Measurements from ENCODE around the gene GULP1. TPM values are rescaled to one million over a fixed set of nuclear protein-coding genes. Genes with fewer than 3 reads are reported as not detected.

GULP1 gene
- total RNA-seq, 2 donors from 2014 or later = 15.3 to 26.5 TPM

- Histone ChIP-seq H3K27ac (ENCODE audit: low read depth, low read length) (no peak overlapping the region), H3K4me1 (ENCODE audit: control insufficient read depth, insufficient read depth, low read length) (no peaks in the 10 kb centered on the region), H3K9me3 (ENCODE audit: control insufficient read depth, low read length) (peaks cover 26% of the 10 kb centered on the region), H3K9ac (ENCODE audit: extremely low read depth, low read length, poor library complexity, severe bottlenecking) (no peak overlapping the region), H3K36me3 (ENCODE audit: control insufficient read depth, insufficient read depth, low read length) (no peaks in the 10 kb centered on the region), H3K27me3 (ENCODE audit: control insufficient read depth, insufficient read depth, low read length, poor library complexity, severe bottlenecking) (no peaks in the 10 kb centered on the region), H3K4me3 (ENCODE audit: low read length) (no peak overlapping the region)
- peaks cover 10% of the 10 kb centered on the region for H3K9me3 Mint-ChIP-seq
- H3K36me3 Mint-ChIP-seq (ENCODE audit: low read depth) = peaks cover 6% of the 10 kb centered on the region
- H3K27me3 Mint-ChIP-seq (ENCODE audit: insufficient read depth) = no peaks in the 10 kb centered on the region
- H3K27ac Mint-ChIP-seq = no peak overlapping the region
- H3K4me3 Mint-ChIP-seq = no peak overlapping the region
- TF ChIP-seq, protein P1, sequence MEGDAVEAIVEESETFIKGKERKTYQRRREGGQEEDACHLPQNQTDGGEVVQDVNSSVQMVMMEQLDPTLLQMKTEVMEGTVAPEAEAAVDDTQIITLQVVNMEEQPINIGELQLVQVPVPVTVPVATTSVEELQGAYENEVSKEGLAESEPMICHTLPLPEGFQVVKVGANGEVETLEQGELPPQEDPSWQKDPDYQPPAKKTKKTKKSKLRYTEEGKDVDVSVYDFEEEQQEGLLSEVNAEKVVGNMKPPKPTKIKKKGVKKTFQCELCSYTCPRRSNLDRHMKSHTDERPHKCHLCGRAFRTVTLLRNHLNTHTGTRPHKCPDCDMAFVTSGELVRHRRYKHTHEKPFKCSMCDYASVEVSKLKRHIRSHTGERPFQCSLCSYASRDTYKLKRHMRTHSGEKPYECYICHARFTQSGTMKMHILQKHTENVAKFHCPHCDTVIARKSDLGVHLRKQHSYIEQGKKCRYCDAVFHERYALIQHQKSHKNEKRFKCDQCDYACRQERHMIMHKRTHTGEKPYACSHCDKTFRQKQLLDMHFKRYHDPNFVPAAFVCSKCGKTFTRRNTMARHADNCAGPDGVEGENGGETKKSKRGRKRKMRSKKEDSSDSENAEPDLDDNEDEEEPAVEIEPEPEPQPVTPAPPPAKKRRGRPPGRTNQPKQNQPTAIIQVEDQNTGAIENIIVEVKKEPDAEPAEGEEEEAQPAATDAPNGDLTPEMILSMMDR (conservative IDR thresholded peaks at IDR 0.05) = no peak
- H3K4me1 Mint-ChIP-seq = peaks cover 17% of the 10 kb centered on the region
- no peak for DNase-seq
Measured at GRCh38 chr2:188391354-188391753, 99.7 kb downstream of the GULP1 start.

- H3K27ac ChIP-seq (ENCODE audit: low read depth, low read length) = no peak overlapping the region
- Mint-ChIP-seq H3K27me3 (ENCODE audit: insufficient read depth) (no peaks in the 10 kb centered on the region), H3K4me1 (peaks cover 24% of the 10 kb centered on the region), H3K4me3 (no peak overlapping the region), H3K27ac (no peak overlapping the region), H3K36me3 (ENCODE audit: low read depth) (peaks cover 6% of the 10 kb centered on the region), H3K9me3 (peaks cover 10% of the 10 kb centered on the region)
- H3K4me3 ChIP-seq (ENCODE audit: low read length) = no peak overlapping the region
- no peaks in the 10 kb centered on the region for H3K4me1 ChIP-seq (ENCODE audit: control insufficient read depth, insufficient read depth, low read length)
- TF ChIP-seq, protein P1 (conservative IDR thresholded peaks at IDR 0.05) = no peak
- no peaks in the 10 kb centered on the region for H3K36me3 ChIP-seq (ENCODE audit: control insufficient read depth, insufficient read depth, low read length)
- DNase-seq = no peak
- H3K9me3 ChIP-seq (ENCODE audit: control insufficient read depth, low read length) = peaks cover 26% of the 10 kb centered on the region
- WGBS, 2 experiments (ENCODE audit: insufficient coverage in 1 of 2, insufficient read length in 1 of 2) = 92 to 96% methylated on average over 3 to 4 of the region's 4 CpGs
- H3K27me3 ChIP-seq (ENCODE audit: control insufficient read depth, insufficient read depth, low read length, poor library complexity, severe bottlenecking) = no peaks in the 10 kb centered on the region
- H3K9ac ChIP-seq (ENCODE audit: extremely low read depth, low read length, poor library complexity, severe bottlenecking) = no peak overlapping the region
Measured at GRCh38 chr2:188394931-188395472, 103.3 kb downstream of the GULP1 start.

GRCh38 chr2:188395903-188396689, 104.4 kb downstream of the GULP1 start:
- 92 to 95% methylated on average over 7 to 10 of the region's 10 CpGs for WGBS, 2 experiments (ENCODE audit: insufficient coverage in 1 of 2, insufficient read length in 1 of 2)
- H3K27ac Mint-ChIP-seq = no peak overlapping the region
- H3K9me3 ChIP-seq (ENCODE audit: control insufficient read depth, low read length) = peaks cover 17% of the 10 kb centered on the region

More at GRCh38 chr2:188395903-188396689, 104.4 kb downstream of the GULP1 start:
- Histone ChIP-seq H3K9ac (ENCODE audit: extremely low read depth, low read length, poor library complexity, severe bottlenecking) (no peak overlapping the region), H3K27ac (ENCODE audit: low read depth, low read length) (no peak overlapping the region), H3K27me3 (ENCODE audit: control insufficient read depth, insufficient read depth, low read length, poor library complexity, severe bottlenecking) (no peaks in the 10 kb centered on the region), H3K4me3 (ENCODE audit: low read length) (no peak overlapping the region), H3K36me3 (ENCODE audit: control insufficient read depth, insufficient read depth, low read length) (no peaks in the 10 kb centered on the region), H3K4me1 (ENCODE audit: control insufficient read depth, insufficient read depth, low read length) (no peaks in the 10 kb centered on the region)
- peaks cover 24% of the 10 kb centered on the region for H3K4me1 Mint-ChIP-seq
- H3K36me3 Mint-ChIP-seq (ENCODE audit: low read depth) = peaks cover 5% of the 10 kb centered on the region
- H3K4me3 Mint-ChIP-seq = no peak overlapping the region
- H3K27me3 Mint-ChIP-seq (ENCODE audit: insufficient read depth) = no peaks in the 10 kb centered on the region
- peak; percentile 71 for DNase-seq
- TF ChIP-seq, protein P1 (conservative IDR thresholded peaks at IDR 0.05) = peak; percentile 60
- peaks cover 6% of the 10 kb centered on the region for H3K9me3 Mint-ChIP-seq

Data from endodermal cell (in vitro differentiated cells).